Left ventricle myocardium inferior (tissue), 1 donor: Measurements from ENCODE around the gene EPHA7. TPM values are rescaled to one million over a fixed set of nuclear protein-coding genes. Genes with fewer than 3 reads are reported as not detected.

ENCODE experiments used
- DNase-seq: peaks from one replicate; pipeline ENCODE4 v3.0.0-alpha.2; 2020
- H3K27ac ChIP-seq: fragments of 200-600 bp; replicated peaks from 2 replicates; pipeline ENCODE4 v1.8.0; 2021
- H3K27me3 ChIP-seq: fragments of 200-600 bp; 2 replicates; pipeline ENCODE4 v1.8.0; 2021; ENCODE audit warnings: low read depth
- H3K36me3 ChIP-seq: fragments of 200-600 bp; 2 replicates; pipeline ENCODE4 v1.8.0; 2021
- H3K4me1 ChIP-seq: fragments of 200-600 bp; 2 replicates; pipeline ENCODE4 v1.8.0; 2021
- H3K4me3 ChIP-seq: fragments of 200-600 bp; 2 replicates; pipeline ENCODE4 v1.8.0; 2021; ENCODE audit warnings: mild to moderate bottlenecking, moderate library complexity
- H3K9me3 ChIP-seq: fragments of 200-600 bp; replicated peaks from 2 replicates; pipeline ENCODE4 v1.8.0; 2021
- CTCF ChIP-seq: fragments of 200-600 bp; IDR thresholded peaks from 2 replicates; pipeline ENCODE4 v1.8.0; 2021; ENCODE audit warnings: antibody characterized with exemption, mild to moderate bottlenecking, borderline replicate concordance
- intact Hi-C: fragments of 100-400 bp; cut with micrococcal nuclease; formaldehyde crosslinking; loops from one replicate; pipeline ENCODE4 v1.11.0; 2022
- total RNA-seq: library from RNA; stranded (reverse); fragmentation: NEBNext Ultra II Directional; extraction: Animal tissue kit (Norgen Biotek cat#: 25700); gene quantifications from one replicate; pipeline ENCODE4 v1.2.1, GENCODE V29; 2021
- donor health status: DM: no; HTN: yes; CAD: no; lungs with severe emphysema.

The EPHA7 gene
- total RNA-seq, 1 donor from 2014 or later: 12.5 TPM

GRCh38 chr6:93344333-93344835 lies 75.0 kb downstream of the EPHA7 start:
- Histone ChIP-seq H3K27me3 (no peaks in the 10 kb centered on the region), H3K27ac (no peak overlapping the region), H3K4me1 (no peaks in the 10 kb centered on the region), H3K36me3 (no peaks in the 10 kb centered on the region), H3K9me3 (no peaks in the 10 kb centered on the region), H3K4me3 (no peak overlapping the region)
- TF ChIP-seq CTCF: no peak
- no peak for DNase-seq
- intact Hi-C loops: no loop called here

GRCh38 chr6:93343476-93343875 lies 75.9 kb downstream of the EPHA7 start:
- Histone ChIP-seq H3K4me1 (no peaks in the 10 kb centered on the region), H3K27ac (no peak overlapping the region), H3K9me3 (no peaks in the 10 kb centered on the region), H3K4me3 (no peak overlapping the region), H3K36me3 (no peaks in the 10 kb centered on the region), H3K27me3 (no peaks in the 10 kb centered on the region)
- intact Hi-C loops: no loop called here
- no peak for TF ChIP-seq CTCF
- no peak for DNase-seq

- no peaks in the 10 kb centered on the region for H3K27me3 ChIP-seq
- intact Hi-C loops: no loop called here
- no peak overlapping the region for H3K4me3 ChIP-seq
- TF ChIP-seq CTCF: no peak
- no peak for DNase-seq
- no peaks in the 10 kb centered on the region for H3K36me3 ChIP-seq
- H3K27ac ChIP-seq: no peak overlapping the region
- H3K9me3 ChIP-seq: no peaks in the 10 kb centered on the region
- H3K4me1 ChIP-seq: no peaks in the 10 kb centered on the region
Measured at GRCh38 chr6:93341900-93342613, 77.3 kb downstream of the EPHA7 start.

- Histone ChIP-seq H3K4me3 (no peak overlapping the region), H3K4me1 (no peaks in the 10 kb centered on the region), H3K27me3 (no peaks in the 10 kb centered on the region), H3K27ac (no peak overlapping the region), H3K9me3 (peaks cover 9% of the 10 kb centered on the region), H3K36me3 (no peaks in the 10 kb centered on the region)
- DNase-seq: no peak
- no peak for TF ChIP-seq CTCF
- intact Hi-C loops: no loop called here
Measured at GRCh38 chr6:93337772-93338394, 81.5 kb downstream of the EPHA7 start.

GRCh38 chr6:93337014-93337413 lies 82.3 kb downstream of the EPHA7 start:
- H3K27ac ChIP-seq: no peak overlapping the region
- H3K36me3 ChIP-seq: no peaks in the 10 kb centered on the region
- H3K9me3 ChIP-seq: peaks cover 9% of the 10 kb centered on the region
- TF ChIP-seq CTCF: no peak
- DNase-seq: no peak
- intact Hi-C loops: no loop called here
- H3K4me1 ChIP-seq: no peaks in the 10 kb centered on the region
- H3K4me3 ChIP-seq: no peak overlapping the region
- no peaks in the 10 kb centered on the region for H3K27me3 ChIP-seq
